NCI-H187 treated with DMSO at 0.1 percent for 48 hours (cell line): ENCODE results near the gene CTSA.
A peak's percentile ranks its signal among the peaks of the same experiment; 100 is the strongest.
"Not testable (repeated sequence)": the region's sequence is repeated elsewhere in the genome, so short reads cannot be mapped to it uniquely, and the experiment has no call there.

Source experiments
- DNase-seq: peaks from one replicate; lab custom pipeline; 2025; lab: John Stamatoyannopoulos, UW

CTSA gene

DNA sequence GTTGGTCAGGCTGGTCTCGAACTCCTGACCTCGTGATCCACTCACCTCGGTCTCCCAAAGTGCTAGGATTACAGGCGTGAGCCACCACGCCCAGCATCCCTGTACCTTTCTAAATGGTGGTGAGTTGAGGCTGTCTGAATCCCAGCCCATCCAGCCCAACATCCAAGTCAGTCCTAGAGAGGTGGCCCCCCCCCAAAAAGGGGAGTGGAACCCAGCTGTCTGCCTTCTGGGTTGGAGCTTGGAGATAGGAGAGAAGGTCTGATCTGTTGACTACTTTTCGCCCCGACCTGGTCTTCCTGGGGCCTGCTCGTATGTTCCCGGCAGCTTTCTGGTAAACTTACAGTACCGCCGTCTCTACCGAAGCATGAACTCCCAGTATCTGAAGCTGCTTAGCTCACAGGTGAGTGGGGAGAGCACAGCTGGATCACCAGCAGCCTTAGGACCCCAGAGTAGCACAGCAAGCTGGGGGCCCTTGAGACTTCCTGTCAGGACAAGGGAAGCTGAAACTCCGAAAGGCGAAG, 5.6 kb downstream of the CTSA start:
- DNase-seq: no peak

- no peak for DNase-seq
Observed at GRCh38 chr20:45897289-45897688, 6.2 kb downstream of the CTSA start.

DNA sequence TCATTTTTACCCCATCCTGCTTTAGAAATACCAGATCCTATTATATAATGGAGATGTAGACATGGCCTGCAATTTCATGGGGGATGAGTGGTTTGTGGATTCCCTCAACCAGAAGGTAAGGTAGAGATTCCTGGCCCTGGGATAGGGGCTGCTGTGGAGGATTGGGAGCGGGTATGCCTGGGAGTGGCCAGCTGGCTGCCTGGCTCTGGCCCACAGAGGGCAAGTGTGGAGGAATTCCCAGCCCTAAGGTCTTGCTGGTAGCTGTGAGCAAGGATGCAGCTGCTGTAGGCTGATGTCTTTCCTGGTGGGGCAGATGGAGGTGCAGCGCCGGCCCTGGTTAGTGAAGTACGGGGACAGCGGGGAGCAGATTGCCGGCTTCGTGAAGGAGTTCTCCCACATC, 6.6 kb downstream of the CTSA start:
- no peak for DNase-seq

GRCh38 chr20:45898285-45898684, 7.2 kb downstream of the CTSA start:
- DNase-seq: no peak

DNA sequence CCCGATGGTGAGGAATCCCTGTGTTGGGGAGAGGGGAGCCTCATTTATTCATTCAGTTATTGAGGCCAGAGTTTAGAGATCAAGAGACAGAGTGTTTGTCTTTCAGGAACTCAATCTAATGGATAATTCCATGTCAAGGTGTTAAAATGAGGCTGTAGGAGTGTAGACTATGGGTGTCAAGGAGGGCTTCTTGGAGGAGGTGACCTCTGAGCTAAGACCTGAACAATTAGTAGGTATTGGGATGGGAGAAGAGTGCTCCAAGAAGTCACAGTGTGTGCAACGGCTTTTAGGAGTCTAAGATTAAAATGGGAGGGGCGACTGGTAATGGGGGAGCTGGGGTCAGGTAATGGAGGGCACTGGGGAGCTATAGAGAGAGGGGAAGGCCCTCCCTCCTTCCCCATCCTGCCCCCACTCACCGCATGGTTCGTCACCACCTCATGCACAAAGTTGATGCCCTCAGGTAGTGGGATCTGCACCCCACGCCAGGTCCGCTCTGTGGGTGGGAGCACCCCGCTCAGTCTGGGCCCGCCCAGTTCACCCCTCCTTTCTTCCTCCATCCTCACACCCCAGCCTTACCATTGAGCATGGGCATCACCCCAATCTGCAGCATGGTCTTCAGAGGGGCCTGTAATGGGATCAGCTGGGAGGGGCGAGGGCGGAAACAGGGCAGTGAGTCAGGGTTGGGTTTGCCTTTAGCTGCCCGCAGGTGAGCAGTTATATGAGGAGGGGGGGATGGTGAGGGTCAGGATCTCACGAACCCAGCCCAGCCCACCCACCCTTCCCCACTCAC, 8.1 kb downstream of the CTSA start:
- no peak for DNase-seq

- not testable (repeated sequence) for DNase-seq
Observed at GRCh38 chr20:45901332-45901731, 10.2 kb downstream of the CTSA start.

DNA sequence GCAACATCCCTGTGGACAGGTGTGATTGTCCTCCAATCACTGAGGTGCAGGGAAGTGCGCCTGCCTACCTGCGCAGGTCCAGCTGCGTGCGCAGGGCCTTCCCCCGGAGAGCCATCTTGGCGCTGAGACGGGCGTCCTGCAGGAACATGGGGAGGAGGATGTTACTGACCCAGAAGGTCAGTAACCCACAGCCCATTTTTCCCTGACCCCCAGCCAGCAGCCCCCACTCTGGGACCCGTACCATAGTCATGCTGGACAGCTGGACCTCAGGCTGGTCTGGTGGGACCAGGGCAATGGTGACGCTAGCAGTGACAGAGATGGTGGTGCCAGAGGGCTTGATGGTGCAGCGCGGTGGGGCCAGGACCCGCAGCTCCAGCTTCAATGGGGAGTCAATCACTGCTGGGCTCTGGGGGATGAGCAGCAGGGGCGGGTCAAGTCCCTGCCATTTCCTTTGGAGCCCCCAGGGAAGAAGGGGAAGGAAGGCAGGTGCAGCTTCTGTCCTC, 11.1 kb downstream of the CTSA start:
- DNase-seq: no peak

- no peak for DNase-seq
Observed at GRCh38 chr20:45904583-45905504, 13.7 kb downstream of the CTSA start.

DNA sequence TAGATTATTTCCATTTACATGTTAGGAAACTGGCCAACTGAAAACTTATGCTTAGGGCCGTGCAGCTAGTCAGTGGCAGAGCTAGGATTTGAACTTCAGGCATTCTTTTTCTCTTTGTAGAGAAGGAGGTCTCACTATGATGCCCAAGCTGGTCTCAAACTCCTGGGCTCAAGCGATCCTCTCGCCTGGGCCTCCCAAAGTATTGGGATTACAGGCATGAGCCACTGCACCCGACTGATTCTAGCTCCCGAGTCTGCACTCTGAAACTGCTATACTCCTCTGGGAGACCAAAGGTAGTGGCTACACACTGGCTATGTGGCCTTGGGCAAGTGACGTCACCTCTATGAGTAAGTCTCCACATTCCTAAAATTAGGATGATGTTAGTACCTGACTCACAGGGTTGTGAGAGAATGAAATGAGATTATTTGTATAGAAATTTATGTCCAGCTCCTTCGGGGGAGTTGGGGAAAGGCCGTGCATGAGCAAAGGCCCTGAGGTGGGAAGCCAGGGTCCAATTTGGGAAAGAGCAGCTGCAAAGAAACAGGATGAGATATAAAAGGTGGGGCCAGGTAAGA, 14.5 kb downstream of the CTSA start:
- DNase-seq: no peak

DNA sequence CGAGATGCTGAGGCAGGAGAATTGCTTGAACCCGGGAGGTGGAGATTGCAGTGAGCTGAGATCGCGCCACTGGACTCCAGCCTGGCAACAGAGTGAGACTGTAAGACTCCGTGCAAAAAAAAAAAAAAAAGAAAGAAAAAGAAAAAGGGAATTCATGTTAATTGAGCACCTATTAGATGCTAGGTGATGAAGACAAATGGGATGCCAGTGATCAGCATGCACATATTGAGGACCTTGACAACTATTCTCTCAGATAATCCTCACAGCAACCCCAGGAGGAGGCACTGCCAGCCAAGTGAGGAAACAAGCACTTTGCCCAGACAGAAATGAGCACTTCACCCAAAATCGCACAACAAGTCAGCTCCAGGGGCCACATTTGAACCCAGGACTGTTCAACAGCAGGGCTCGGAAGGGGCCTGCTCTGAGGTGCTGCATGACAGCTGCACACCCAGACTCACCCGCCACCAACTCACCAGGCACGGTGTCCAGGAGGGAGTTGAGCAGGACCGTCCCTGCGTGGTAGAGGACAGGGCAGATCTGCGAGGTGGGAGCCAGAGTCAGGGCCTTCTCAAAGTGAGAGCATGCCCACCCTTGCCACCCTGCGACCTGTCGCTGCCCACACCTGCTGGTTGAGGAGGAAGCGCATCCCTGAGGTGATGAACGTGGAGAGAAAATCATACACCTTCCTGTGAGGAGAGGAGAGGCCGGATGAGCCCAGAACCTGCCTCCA, 16.2 kb downstream of the CTSA start:
- no peak for DNase-seq

DNA sequence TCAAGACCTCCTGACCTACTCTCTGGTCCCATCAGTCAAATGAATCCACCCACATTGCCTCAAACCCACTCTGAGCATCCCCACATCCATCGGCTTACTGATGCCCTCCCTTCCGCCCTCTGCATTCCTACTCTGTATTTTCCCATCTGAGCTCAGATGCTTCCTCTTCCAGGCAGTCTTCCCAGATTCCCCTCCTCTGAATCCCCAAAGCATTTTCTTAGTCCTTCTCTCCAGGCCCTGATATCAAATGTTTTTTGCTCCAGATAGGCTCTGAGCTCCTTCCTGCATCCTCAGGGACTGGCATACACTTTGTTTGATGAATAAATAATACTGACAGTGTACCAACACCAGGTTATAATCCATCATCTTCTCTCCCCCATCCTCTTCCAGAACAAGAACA, 16.9 kb downstream of the CTSA start:
- DNase-seq: no peak

DNA sequence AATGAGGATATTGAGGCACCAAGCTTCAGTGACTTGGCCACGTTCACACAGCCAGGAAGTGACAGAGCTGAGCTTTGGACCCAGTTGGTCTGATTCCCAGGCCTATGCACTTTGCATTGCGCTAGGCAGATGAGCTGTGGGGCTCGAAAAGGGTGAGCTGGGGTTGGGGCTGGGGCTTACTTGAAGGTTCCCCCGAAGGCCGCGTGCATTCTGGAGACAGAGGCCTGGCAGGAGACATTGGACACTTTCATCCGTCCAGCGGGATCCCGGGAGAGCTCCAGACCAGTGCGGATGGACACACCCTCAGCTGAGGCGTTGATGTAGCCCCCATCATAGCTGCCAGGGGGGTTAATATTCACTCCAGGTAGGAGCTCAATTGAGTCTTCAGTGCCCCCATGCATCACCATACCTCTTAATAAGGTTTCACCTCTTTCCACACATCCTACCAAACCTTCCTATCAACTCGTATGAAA, 18.2 kb downstream of the CTSA start:
- no peak for DNase-seq

DNA sequence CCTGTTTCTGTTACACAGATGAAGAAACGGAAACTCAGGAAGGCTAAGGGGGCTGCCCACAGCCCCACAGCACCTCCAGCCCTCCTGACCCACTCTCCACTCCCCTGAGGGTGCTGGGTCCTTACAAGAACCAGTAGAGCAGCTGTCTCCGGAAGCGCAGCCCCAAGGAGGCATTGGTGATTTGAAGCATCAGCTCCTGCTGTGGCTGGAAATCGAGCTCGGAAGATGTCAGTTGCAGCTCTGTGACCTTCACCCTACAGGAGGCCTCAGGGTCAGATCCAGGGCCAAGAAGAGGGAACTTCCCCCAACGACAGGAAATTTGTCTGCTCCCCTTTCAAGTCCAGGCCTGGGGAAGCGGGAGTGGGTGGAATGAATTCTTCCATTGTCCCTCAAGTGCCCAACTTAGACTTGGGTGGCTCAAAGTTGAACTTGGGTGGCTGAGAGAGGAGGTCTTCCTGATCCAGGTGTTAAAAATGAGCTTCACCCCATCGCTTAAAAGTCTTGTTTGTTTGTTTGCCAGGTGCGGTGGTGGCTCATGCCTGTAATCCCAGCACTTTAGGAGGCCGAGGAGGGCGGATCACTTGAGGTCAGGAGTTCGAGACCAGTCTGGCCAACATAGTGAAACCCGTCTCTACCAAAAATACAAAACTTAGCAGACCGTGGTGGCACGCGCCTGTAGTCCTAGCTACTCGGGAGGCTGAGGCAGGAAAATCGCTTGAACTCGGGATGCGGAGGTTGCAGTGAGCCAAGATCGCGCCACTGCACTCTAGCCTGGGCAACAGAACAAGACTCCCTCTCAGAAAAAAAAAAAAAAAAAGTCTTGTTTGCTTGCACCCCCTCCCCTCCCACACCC, 18.9 kb downstream of the CTSA start:
- no peak for DNase-seq

GRCh38 chr20:45910670-45911485, 19.7 kb downstream of the CTSA start:
- peak; percentile 57 for DNase-seq

DNA sequence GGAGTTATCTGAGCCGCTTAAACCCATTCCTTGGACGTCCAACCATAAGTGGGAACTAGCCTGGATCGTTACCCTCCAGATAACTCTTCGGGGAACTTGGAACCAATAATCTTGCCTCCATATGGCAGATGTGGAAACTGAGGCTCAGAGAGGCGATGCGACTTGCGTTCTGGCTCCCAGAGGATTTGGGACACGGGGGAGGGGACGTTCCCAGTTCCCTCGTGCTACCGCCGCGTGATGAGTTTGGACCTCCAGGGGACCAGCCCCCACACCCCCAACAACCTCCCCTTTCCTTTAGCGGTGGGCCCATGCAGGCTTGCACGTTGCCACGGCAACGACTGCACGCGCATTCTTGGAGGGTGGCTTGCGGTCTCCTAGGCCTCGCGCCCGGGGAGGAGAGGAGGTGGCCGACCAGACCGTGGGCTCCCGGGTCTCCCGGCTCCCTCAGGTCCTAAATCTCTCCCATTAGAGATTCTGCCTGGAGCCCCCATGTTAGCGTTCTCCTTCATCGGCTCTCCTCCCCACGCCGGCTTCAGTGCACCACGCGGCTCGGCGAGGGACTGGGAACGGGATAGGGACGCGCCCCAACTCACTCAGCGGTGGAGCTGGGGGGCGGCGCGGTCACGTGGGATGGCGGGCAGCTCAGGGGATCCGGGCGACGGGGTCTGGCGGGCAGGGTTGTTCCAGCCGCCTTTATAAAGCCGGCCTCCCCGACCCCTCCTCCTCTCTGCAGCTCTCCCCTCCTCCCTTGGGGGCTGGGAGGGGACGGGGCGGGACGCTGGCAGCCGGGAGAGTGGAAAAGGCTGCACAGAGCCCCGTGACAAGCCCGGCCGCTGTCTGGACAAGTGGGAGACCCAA, 20.6 kb downstream of the CTSA start, which contains the start of gene PLTP:
Gene PLTP, minus strand, starts transcription at position 670 of the 858 bp plus-strand sequence. CDS start 703 bp downstream, outside the sequence.
- DNase-seq: no peak

- DNase-seq: no peak
Observed at GRCh38 chr20:45912344-45912682, 21.2 kb downstream of the CTSA start.

DNA sequence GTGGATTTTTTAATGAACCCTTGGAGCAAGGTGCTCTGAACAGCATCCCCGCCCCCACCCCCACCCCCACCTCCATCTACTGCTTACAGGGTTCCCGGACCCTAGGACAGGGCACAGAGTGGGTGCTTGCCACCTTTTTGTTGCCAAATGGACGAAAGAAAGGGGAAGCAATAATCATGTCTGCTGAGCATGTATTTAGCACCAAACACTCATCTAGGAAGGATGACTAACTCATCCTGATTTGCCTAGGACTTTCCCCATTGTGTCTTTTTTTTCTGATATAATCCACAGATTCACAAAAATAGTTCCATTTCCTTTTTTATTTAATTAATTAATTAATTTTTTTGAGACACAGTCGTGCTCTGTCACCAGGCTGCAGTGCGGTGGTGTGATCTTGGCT, 22.0 kb downstream of the CTSA start:
- no peak for DNase-seq

DNA sequence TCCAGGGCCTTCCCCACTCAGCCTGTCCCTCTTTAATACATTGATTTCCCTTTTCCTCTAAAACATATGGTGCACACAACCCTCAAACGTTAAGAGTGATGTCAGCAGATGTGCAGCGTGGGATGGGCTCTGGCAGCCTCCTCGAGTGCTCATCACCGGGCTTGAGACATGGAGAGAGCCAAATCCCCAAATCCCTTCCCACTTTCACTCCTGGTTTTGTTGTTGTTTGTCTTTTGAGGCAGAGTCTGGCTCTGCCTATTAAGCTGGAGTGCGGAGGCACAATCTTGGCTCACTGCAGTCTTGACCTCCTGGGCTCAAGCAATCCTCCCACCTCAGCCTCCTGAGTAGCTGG, 26.6 kb downstream of the CTSA start:
- no peak for DNase-seq
